Stomach (tissue), 9 donors: ENCODE measurements around the gene FRMD1. TPM values are rescaled to one million over a fixed set of nuclear protein-coding genes. Genes with fewer than 3 reads are reported as not detected.

Experiments
- DNase-seq, 2 donors: peaks; one replicate each; pipeline versions ENCODE4 v3.0.0 to v3.0.0-alpha.2; 2013 to 2019
- H3K27ac ChIP-seq, 5 donors: fragments of 200-600 bp in 4 of 5; sonication (generic) in 4 of 5; one replicate each; pipeline ENCODE4 v1.5.1; 2013 to 2019; ENCODE audit warnings: mild to moderate bottlenecking in 1 of 5, moderate library complexity in 1 of 5
- H3K27me3 ChIP-seq, 3 donors: fragments of 200-600 bp; sonication (generic); one replicate each; pipeline ENCODE4 v1.5.1; 2017 to 2019; ENCODE audit warnings: mixed run types in 1 of 3
- H3K36me3 ChIP-seq, 4 donors: fragments of 200-600 bp; sonication (generic); 1 replicate in 3 of 4; 2 replicates in 1 of 4; pipeline ENCODE4 v1.5.1; 2016 to 2019
- H3K4me1 ChIP-seq, 4 donors: fragments of 200-600 bp; sonication (generic); one replicate each; pipeline ENCODE4 v1.5.1; 2016 to 2019
- H3K4me3 ChIP-seq, 4 donors: fragments of 200-600 bp; sonication (generic) in 3 of 4; one replicate each; pipeline ENCODE4 v1.5.1; 2016 to 2019; ENCODE audit warnings: mild to moderate bottlenecking in 1 of 4
- H3K9me3 ChIP-seq, 4 donors: fragments of 200-600 bp; sonication (generic); one replicate each; pipeline ENCODE4 v1.5.1; 2016 to 2019
- CTCF ChIP-seq, 7 experiments: fragments of 450-650 bp in 4 of 7; fragments of 200-600 bp in 3 of 7; sonication (generic) in 3 of 7; IDR thresholded peaks; one replicate each; pipeline ENCODE4 v1.5.1; 2016 to 2019; ENCODE audit warnings: antibody characterized with exemption in 7 of 7, control low read depth in 2 of 7, mild to moderate bottlenecking in 1 of 7
- EP300 ChIP-seq: sonication (generic); formaldehyde crosslinking; IDR thresholded peaks from one replicate; pipeline ENCODE4 v1.6.1; 2017; ENCODE audit warnings: antibody characterized with exemption
- POLR2A ChIP-seq, 4 donors: fragments of 450-650 bp; IDR thresholded peaks; one replicate each; pipeline ENCODE4 v1.6.1; 2016; ENCODE audit warnings: antibody characterized with exemption in 4 of 4, control low read depth in 2 of 4, mild to moderate bottlenecking in 1 of 4, moderate library complexity in 1 of 4
- POLR2AphosphoS5 ChIP-seq, 3 donors: sonication (generic); formaldehyde crosslinking; IDR thresholded peaks; one replicate each; pipeline ENCODE4 v1.6.1; 2016; ENCODE audit warnings: antibody characterized with exemption in 3 of 3
- WGBS, 5 donors: extraction: QIAGEN DNeasy Blood & Tissue Kit in 3 of 5; methylation state at CpG; one replicate each; pipeline versions ENCODE4 v1.1.5 to v1.1.7; 2013 to 2018; 5-methylcytosine and 5-hydroxymethylcytosine counted together
- intact Hi-C: fragments of 100-400 bp; cut with DNase I; formaldehyde crosslinking; loops from one replicate; pipeline ENCODE4 v1.15.1; 2023; ENCODE audit warnings: low total_unique reads
- polyA plus RNA-seq, 3 donors: library from polyadenylated mRNA; stranded (reverse); fragments of 200-250 nt; gene quantifications; one replicate each; pipeline ENCODE4 v1.2.3, GENCODE V29; 2013
- total RNA-seq, 5 donors: library from RNA; depleted of rRNA; stranded (reverse); fragments of >200 nt; gene quantifications; one replicate each; pipeline versions ENCODE4 v1.1.0 to v1.2.3, GENCODE V29; 2014 to 2016
- donor health status: healthy with polysubstance abuse.
- donor health status: Bipolar disorder and iron deficiency.
- donor health status: healthy.

FRMD1 gene
- total and polyA plus RNA-seq, 8 donors = 0.43 to 42.9 (median 7.7) TPM

- Histone ChIP-seq H3K27ac (no peak overlapping the region), H3K36me3 (no peaks in the 10 kb centered on the region), H3K4me3 (no peak overlapping the region), H3K4me1 (peaks cover 0 to 9% (median 4%) of the 10 kb centered on the region in 4 donors), H3K9me3 (peaks cover 8 to 35% (median 28%) of the 10 kb centered on the region in 4 donors), H3K27me3 (no peaks in the 10 kb centered on the region)
- no peak for TF ChIP-seq EP300
- no peak for TF ChIP-seq POLR2AphosphoS5 (IDR thresholded peaks at IDR 0.05)
- no peak for TF ChIP-seq POLR2A (IDR thresholded peaks at IDR 0.05)
- TF ChIP-seq CTCF (IDR thresholded peaks at IDR 0.05) = no peak
- 89 to 95% (median 91%) methylated on average over 10 to 17 of the region's 17 CpGs for WGBS, 5 donors
- intact Hi-C loops = no loop called here
- no peak for DNase-seq
Observed at GRCh38 chr6:168043193-168043847, 35.7 kb downstream of the FRMD1 start.

GRCh38 chr6:168042426-168043192 lies 36.4 kb downstream of the FRMD1 start:
- intact Hi-C loops = no loop called here
- H3K27me3 ChIP-seq = no peaks in the 10 kb centered on the region
- peaks cover 0 to 9% (median 4%) of the 10 kb centered on the region in 4 donors for H3K4me1 ChIP-seq
- TF ChIP-seq POLR2A (IDR thresholded peaks at IDR 0.05) (no peak), CTCF (IDR thresholded peaks at IDR 0.05) (no peak), POLR2AphosphoS5 (IDR thresholded peaks at IDR 0.05) (no peak), EP300 (no peak)
- no peak overlapping the region for H3K4me3 ChIP-seq
- no peaks in the 10 kb centered on the region for H3K36me3 ChIP-seq
- no peak for DNase-seq
- H3K9me3 ChIP-seq = peaks cover 8 to 39% (median 29%) of the 10 kb centered on the region in 4 donors
- H3K27ac ChIP-seq = no peak overlapping the region
- WGBS, 5 donors = 91 to 95% (median 93%) methylated on average over 24 to 29 of the region's 29 CpGs

GRCh38 chr6:168041928-168042327 lies 37.1 kb downstream of the FRMD1 start:
- no peak overlapping the region for H3K27ac ChIP-seq
- H3K27me3 ChIP-seq = no peaks in the 10 kb centered on the region
- no peak overlapping the region for H3K4me3 ChIP-seq
- WGBS, 5 donors = 87 to 92% (median 91%) methylated on average over 9 to 15 of the region's 15 CpGs
- intact Hi-C loops = no loop called here
- no peak for TF ChIP-seq POLR2A (IDR thresholded peaks at IDR 0.05)
- no peak for TF ChIP-seq POLR2AphosphoS5 (IDR thresholded peaks at IDR 0.05)
- no peak for TF ChIP-seq CTCF (IDR thresholded peaks at IDR 0.05)
- no peak for TF ChIP-seq EP300
- no peaks in the 10 kb centered on the region for H3K36me3 ChIP-seq
- H3K9me3 ChIP-seq = peaks cover 8 to 39% (median 29%) of the 10 kb centered on the region in 4 donors
- peaks cover 0 to 9% (median 4%) of the 10 kb centered on the region in 4 donors for H3K4me1 ChIP-seq
- no peak for DNase-seq

GRCh38 chr6:168040856-168041496 lies 38.0 kb downstream of the FRMD1 start:
- Histone ChIP-seq H3K4me1 (peaks cover 3 to 9% (median 7%) of the 10 kb centered on the region in 4 donors), H3K27ac (no peak overlapping the region), H3K27me3 (no peaks in the 10 kb centered on the region), H3K9me3 (peaks cover 8 to 39% (median 29%) of the 10 kb centered on the region in 4 donors), H3K36me3 (no peaks in the 10 kb centered on the region), H3K4me3 (no peak overlapping the region)
- 87 to 94% (median 91%) methylated on average over 15 of the region's 15 CpGs for WGBS, 5 donors
- TF ChIP-seq POLR2AphosphoS5 (IDR thresholded peaks at IDR 0.05) (no peak), CTCF (IDR thresholded peaks at IDR 0.05) (no peak), EP300 (no peak), POLR2A (IDR thresholded peaks at IDR 0.05) (no peak)
- intact Hi-C loops = no loop called here
- DNase-seq = no peak
